ENCODE data around the gene CACNA2D1.
"Not testable (repeated sequence)": the region's sequence is repeated elsewhere in the genome, so short reads cannot be mapped to it uniquely, and the experiment has no call there.

Gene CACNA2D1

GRCh38 chr7:82397879-82398524 is 45.6 kb downstream of the CACNA2D1 start:
- Histone ChIP-seq H3K4me3 (no peak overlapping the region), H3K27ac (no peak overlapping the region)

- Histone ChIP-seq H3K4me3 (no peak overlapping the region), H3K27ac (no peak overlapping the region)
Observed at GRCh38 chr7:82396343-82396742, 47.2 kb downstream of the CACNA2D1 start.

DNA sequence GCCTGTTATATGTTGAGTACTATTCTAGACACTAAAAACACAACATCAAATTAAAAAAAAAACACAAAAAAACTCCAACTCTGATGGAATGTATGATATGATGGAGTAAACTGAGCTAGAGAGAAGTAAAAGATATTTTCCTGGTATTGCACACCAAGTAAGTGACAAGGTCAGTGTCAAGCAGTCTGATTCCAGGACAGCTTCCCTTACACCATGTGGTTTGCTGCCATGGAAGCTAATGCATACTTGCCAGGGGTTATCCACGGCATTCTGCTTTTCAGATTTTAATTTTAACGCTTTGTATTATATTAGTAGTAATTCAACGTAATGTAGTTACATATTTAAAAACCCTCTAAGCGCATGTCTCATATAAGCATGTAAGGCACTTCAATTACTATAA is 48.4 kb downstream of the CACNA2D1 start:
- Histone ChIP-seq H3K27ac (no peak overlapping the region), H3K4me3 (no peak overlapping the region)

DNA sequence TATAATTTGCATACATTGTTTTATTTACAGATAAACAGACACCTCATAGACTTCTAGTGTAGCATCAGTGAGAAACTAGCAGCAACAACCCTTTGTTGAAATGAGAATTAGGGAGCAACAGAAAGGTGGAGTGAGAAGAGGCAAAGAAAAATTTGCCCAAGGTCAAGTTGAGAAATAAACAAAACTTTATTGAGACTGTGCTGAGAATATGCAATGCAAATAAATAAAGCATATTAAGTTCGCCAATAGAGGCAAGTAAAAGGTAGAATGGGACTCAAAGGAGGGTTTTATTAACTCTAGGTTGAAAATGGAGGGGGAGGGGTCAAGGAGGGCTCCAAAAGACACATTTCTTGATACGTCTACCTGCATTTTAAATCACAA is 49.7 kb downstream of the CACNA2D1 start:
- no peak overlapping the region for H3K27ac ChIP-seq
- no peak overlapping the region for H3K4me3 ChIP-seq

DNA sequence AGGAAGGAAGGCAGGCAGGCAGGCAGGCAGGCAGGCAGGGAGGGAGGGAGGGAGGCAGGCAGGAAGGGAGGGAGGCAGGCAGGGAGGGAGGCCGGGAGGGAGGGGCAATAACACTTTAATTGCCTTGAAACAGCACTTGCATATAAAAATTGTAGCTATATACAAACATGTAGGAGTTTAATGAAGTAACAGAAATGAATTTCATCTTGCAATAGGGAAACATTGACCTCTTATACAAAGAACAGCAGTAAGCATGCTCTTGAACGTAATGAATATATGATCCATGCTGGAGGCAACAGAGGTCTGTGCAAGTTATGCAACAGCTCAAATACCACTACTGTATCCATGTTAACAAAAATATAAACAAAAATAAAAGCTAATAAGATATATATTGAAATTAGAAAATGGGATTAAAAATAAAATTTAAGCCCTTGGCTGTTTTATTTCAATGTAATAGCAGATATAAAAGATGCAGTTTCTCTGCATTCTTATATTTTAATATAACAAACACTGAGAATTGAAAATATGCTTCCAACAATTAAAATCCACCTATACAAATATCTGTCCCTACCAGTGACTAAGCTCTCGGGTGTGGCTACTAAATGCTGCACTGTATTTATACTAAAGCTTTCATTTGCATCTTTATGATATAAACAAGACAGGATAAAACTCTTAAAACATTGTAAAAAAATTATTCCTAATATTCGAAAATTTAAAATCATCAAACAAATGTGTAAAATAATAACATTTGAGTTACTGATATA is 50.3 kb downstream of the CACNA2D1 start:
- H3K4me3 ChIP-seq, result no peak overlapping the region
- no peak overlapping the region for H3K27ac ChIP-seq

DNA sequence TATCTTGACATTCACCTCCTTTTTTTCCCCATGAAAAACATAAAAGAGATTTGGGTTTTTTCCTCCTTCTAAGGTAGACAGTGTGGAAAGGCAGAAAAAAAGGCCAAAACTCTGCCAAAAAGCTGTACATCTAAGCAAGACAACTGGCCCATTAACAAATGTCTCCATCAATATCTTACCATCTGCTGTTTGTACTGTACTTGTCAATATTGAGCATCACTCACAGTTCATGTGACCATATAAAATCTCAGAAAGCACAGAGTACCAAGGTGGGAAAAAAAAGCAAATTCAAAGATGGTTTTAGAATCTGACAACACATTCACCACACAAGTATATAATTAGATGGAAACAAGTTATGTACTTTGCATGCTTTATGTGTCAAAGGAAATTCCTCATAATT is 52.6 kb downstream of the CACNA2D1 start:
- Histone ChIP-seq H3K27ac (no peak overlapping the region), H3K4me3 (no peak overlapping the region)

- Histone ChIP-seq H3K4me3 (no peak overlapping the region), H3K27ac (no peak overlapping the region)
Observed at GRCh38 chr7:82389876-82390275, 53.7 kb downstream of the CACNA2D1 start.

- H3K4me3 ChIP-seq, result no peak overlapping the region
- H3K27ac ChIP-seq, result no peak overlapping the region
Observed at GRCh38 chr7:82388138-82388537, 55.4 kb downstream of the CACNA2D1 start.

DNA sequence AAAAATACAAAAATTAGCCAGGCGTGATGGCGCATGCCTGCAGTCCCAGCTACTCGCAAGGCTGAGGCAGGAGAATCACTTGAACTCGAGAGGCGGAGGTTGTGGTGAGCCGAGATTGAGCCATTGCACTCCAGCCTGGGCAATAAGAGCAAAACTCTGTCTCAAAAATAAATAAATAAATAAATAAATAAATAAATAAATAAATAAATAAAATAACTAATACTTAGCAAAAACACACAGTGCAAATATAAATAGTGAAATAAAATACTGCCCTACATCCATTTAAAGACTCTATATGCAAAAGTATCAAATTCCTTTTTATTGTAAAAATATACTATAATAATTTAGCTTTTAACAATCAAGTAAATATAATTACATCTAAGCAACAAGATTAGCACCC is 57.0 kb downstream of the CACNA2D1 start:
- H3K27ac ChIP-seq, H3K4me3 ChIP-seq: not testable (repeated sequence)

DNA sequence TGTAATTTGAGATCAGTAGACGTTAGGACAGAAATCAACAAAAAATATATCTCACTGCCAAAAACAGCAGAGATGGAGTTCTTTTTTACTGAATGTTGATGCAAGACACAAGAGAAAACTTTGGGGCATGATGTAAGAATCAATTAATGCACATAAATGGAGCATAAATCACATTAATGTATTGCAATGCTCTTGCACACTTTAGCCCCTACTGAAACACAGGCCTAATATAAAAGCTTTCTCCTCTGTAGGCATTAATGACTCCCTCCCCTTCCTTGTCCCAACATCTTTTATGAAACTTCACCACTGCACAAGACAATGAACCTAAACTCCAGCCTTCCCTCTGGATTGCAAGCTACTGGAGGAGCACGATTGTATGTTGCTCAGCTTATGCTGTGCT is 58.8 kb downstream of the CACNA2D1 start:
- Histone ChIP-seq H3K4me3 (no peak overlapping the region), H3K27ac (no peak overlapping the region)

DNA sequence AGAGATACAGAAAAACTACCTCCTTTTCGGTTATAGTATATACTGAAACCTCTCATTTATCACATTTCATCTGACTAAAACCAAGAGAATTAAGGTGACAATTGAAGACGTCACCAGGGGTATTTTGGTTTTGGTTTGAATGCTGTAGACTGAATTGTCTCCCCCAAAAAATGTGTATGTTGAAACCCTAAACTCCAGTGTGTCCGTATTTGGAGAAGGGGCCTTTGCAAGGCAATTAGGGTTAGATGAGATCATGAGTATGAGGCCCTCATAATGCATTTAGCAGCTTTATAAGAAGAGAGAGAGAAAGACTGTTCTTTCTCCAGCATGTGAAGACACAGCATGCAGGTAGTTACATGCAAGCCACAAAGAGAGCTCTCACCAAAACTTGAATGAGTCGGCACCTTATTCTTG is 59.5 kb downstream of the CACNA2D1 start:
- Histone ChIP-seq H3K4me3 (no peak overlapping the region), H3K27ac (no peak overlapping the region)

DNA sequence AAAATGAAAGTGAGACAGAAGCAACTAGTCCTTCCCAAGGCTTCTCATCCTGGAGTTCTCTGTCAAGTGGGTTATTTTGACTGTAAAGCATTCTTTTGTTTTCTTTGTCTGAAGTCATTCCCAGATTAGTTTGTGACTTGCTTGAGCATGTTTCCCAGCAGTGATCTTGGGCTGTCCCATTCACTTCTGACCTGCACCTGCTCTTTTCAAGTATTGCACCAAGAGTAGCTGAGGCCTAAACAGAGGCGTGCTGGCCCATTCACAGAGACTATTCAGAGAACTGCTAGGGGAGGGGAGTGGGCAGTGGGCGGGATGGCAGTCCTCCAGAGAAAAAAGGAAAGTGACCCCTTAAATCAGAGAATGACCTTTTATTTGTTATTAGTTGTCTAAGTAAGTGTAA is 61.3 kb downstream of the CACNA2D1 start:
- H3K27ac ChIP-seq, result no peak overlapping the region

DNA sequence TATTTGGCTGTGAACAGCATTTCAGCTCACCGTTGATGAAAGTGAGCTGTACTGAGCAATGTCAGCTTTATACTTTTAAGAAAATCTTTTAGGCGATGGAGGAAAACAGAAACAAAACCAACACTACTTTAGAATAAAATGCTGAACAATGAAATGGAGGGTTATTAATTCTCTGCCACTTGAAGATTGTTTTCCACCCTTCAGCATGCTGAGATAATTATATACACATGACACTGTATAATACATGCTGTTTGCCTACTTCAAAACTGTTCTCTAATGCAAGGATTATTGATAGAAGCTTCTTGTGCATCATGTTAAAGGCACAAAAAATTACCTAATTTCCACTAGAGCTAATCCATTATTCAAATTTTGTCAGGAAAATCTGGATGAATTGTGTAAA is 66.8 kb downstream of the CACNA2D1 start:
- Histone ChIP-seq H3K27ac (no peak overlapping the region), H3K4me3 (no peak overlapping the region)

More for the DNA sequence above, 61.3 kb downstream of the CACNA2D1 start:
- H3K4me3 ChIP-seq, result no peak overlapping the region

GRCh38 chr7:82375713-82376112 is 67.9 kb downstream of the CACNA2D1 start:
- no peak overlapping the region for H3K27ac ChIP-seq
- H3K4me3 ChIP-seq, result no peak overlapping the region

GRCh38 chr7:82375129-82375528 is 68.4 kb downstream of the CACNA2D1 start:
- Histone ChIP-seq H3K27ac (no peak overlapping the region), H3K4me3 (no peak overlapping the region)

- Histone ChIP-seq H3K27ac (no peak overlapping the region), H3K4me3 (no peak overlapping the region)
Observed at GRCh38 chr7:82373926-82374635, 69.5 kb downstream of the CACNA2D1 start.

DNA sequence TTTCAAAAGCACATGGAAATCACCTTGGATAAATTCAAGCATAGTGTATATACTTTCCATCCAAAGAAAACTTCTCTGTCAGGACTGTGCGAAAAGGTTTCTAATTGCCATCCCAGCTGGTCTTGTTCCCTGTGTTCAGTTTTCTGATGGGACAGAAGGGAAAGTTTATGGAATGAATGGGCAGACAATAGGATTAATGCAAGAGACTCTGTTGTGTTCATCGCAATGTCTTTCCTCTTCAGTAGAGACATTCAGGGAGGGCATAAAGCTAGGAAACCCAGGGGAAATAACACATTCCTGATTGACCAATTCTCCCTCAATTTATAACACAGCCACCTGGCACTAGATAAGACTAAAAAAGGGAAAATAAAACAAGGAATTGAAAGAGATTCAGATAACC is 78.9 kb downstream of the CACNA2D1 start:
- H3K27ac ChIP-seq, result no peak overlapping the region
- H3K4me3 ChIP-seq, result no peak overlapping the region

- Histone ChIP-seq H3K27ac (no peak overlapping the region), H3K4me3 (no peak overlapping the region)
Observed at GRCh38 chr7:82364048-82364447, 79.5 kb downstream of the CACNA2D1 start.

DNA sequence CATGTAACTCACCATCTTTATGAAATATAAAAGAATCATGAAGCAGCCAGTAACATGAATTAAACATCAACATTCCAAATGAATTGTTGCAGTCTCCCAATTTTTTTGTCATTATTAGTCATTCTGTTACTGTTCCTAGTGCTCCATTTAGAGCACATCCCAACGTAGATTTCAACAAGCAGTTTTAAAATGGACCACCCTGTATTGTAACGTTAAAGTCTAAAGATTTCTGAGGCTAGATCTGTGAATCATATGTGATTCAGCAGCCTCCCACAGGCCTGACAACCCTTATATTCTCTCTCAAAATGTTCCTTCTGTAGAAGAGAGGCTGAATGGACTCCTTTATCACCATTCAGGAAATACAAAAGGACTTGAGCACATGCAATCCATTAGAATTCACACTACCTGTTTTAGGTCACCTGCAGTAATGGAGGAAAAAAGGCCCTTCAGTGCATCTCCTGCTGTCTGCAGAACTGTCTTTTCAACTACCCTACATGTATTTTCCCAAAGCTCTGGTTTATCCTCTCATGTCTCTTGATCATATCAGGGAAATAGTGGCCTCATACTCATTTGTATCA is 81.4 kb downstream of the CACNA2D1 start:
- H3K27ac ChIP-seq, result no peak overlapping the region
- H3K4me3 ChIP-seq, result no peak overlapping the region

- H3K4me3 ChIP-seq, result no peak overlapping the region
- H3K27ac ChIP-seq, result no peak overlapping the region
Observed at GRCh38 chr7:82360591-82361368, 82.8 kb downstream of the CACNA2D1 start.

Data from skin epidermis (tissue), 12 donors.